ENCODE results near the gene RNF19B.

RNF19B gene

GRCh38 chr1:32964461-32965250 is at the start of gene RNF19B:
Gene RNF19B, minus strand, starts transcription at chr1:32964809. Its CDS starts 124 bp downstream, at chr1:32964685.
- TF ChIP-seq CTCF (IDR thresholded peaks at IDR 0.05; ENCODE audit: low read depth, low read length), result no peak
- H3K4me3 ChIP-seq (ENCODE audit: low read depth, low read length), result peak within 1 kb of the TSS; percentile 78

- no peak for TF ChIP-seq CTCF (IDR thresholded peaks at IDR 0.05; ENCODE audit: low read depth, low read length)
- H3K4me3 ChIP-seq (ENCODE audit: low read depth, low read length), result no peak overlapping the region
These were observed 49.2 kb upstream of the RNF19B start for GRCh38 chr1:33013791-33014190.

GRCh38 chr1:33012165-33012564 is 47.6 kb upstream of the RNF19B start:
- no peak for TF ChIP-seq CTCF (IDR thresholded peaks at IDR 0.05; ENCODE audit: low read depth, low read length)

GRCh38 chr1:33010932-33011731 is 46.5 kb upstream of the RNF19B start:
- H3K4me3 ChIP-seq (ENCODE audit: low read depth, low read length), result no peak overlapping the region
- TF ChIP-seq CTCF (IDR thresholded peaks at IDR 0.05; ENCODE audit: low read depth, low read length), result no peak

More at GRCh38 chr1:33012165-33012564, 47.6 kb upstream of the RNF19B start:
- H3K4me3 ChIP-seq (ENCODE audit: low read depth, low read length), result no peak overlapping the region

- no peak overlapping the region for H3K4me3 ChIP-seq (ENCODE audit: low read depth, low read length)
These were observed 45.0 kb upstream of the RNF19B start for GRCh38 chr1:33009561-33009960.

GRCh38 chr1:33008051-33008914 is 43.7 kb upstream of the RNF19B start:
- no peak overlapping the region for H3K4me3 ChIP-seq (ENCODE audit: low read depth, low read length)
- no peak for TF ChIP-seq CTCF (IDR thresholded peaks at IDR 0.05; ENCODE audit: low read depth, low read length)

More at GRCh38 chr1:33009561-33009960, 45.0 kb upstream of the RNF19B start:
- no peak for TF ChIP-seq CTCF (IDR thresholded peaks at IDR 0.05; ENCODE audit: low read depth, low read length)

Measured in WI38 (cell line).